Frontal cortex (tissue), 4 donors: ENCODE measurements around the gene TEX52. TPM values are rescaled to one million over a fixed set of nuclear protein-coding genes. Genes with fewer than 3 reads are reported as not detected.

ENCODE experiments used
- DNase-seq, 2 donors: peaks; one replicate each; pipeline ENCODE4 v3.0.0; 2012; ENCODE audit warnings: low spot score in 2 of 2
- FAIRE-seq: peaks from 2 replicates; lab custom pipeline; 2012; peaks lifted over from hg19 to GRCh38; lab: Jason Lieb, UNC
- total RNA-seq: library from RNA; depleted of rRNA; stranded (reverse); fragments of >200 nt; gene quantifications from one replicate; pipeline ENCODE4 v1.2.3, GENCODE V29; 2014
- donor health status: control.
- donor health status: control.
- donor health status: control.

The TEX52 gene
- total RNA-seq, 1 donor from 2014 or later = not detected

- FAIRE-seq = no peak
- DNase-seq = peak; percentile 52 to 76
Observed at GRCh38 chr12:2834581-2835491, 22.0 kb downstream of the TEX52 start, which contains the start of gene NRIP2. NRIP2 (minus strand) TSS chr12:2835035; CDS start chr12:2834983, 52 bp downstream.

- no peak for DNase-seq
- FAIRE-seq = no peak
Observed at GRCh38 chr12:2833810-2834209, 23.0 kb downstream of the TEX52 start.

- FAIRE-seq = no peak
- DNase-seq = no peak
Observed at GRCh38 chr12:2833327-2833726, 23.5 kb downstream of the TEX52 start.

GRCh38 chr12:2832550-2833127, 24.2 kb downstream of the TEX52 start:
- no peak for DNase-seq
- no peak for FAIRE-seq

GRCh38 chr12:2829275-2829674, 27.6 kb downstream of the TEX52 start:
- FAIRE-seq (no peak), DNase-seq (no peak)

- no peak for DNase-seq
- FAIRE-seq = no peak
Observed at GRCh38 chr12:2826721-2827515, 29.9 kb downstream of the TEX52 start.

- FAIRE-seq (no peak), DNase-seq (no peak)
Observed at GRCh38 chr12:2826036-2826435, 30.8 kb downstream of the TEX52 start.

- FAIRE-seq = no peak
- DNase-seq = no peak
Observed at GRCh38 chr12:2825132-2825531, 31.7 kb downstream of the TEX52 start.

- DNase-seq = no peak
- FAIRE-seq = no peak
Observed at GRCh38 chr12:2824541-2824940, 32.3 kb downstream of the TEX52 start.

- DNase-seq (no peak), FAIRE-seq (no peak)
Observed at GRCh38 chr12:2823483-2823882, 33.4 kb downstream of the TEX52 start.

GRCh38 chr12:2820432-2820831, 36.4 kb downstream of the TEX52 start:
- FAIRE-seq (no peak), DNase-seq (no peak)

GRCh38 chr12:2819810-2820209, 37.0 kb downstream of the TEX52 start:
- DNase-seq (no peak), FAIRE-seq (no peak)

- FAIRE-seq = no peak
- peak in 1 of 2 donors; percentile 33 for DNase-seq
Observed at GRCh38 chr12:2813214-2814185, 43.3 kb downstream of the TEX52 start.

GRCh38 chr12:2812290-2813213, 44.3 kb downstream of the TEX52 start, which contains the start of gene ITFG2:
ITFG2 (plus strand) TSS chr12:2812668; CDS start chr12:2812761, 93 bp downstream.
- FAIRE-seq (peak; percentile 79), DNase-seq (peak; percentile 81 to 92)

- no peak for FAIRE-seq
- DNase-seq = no peak
Observed at GRCh38 chr12:2811801-2812200, 45.0 kb downstream of the TEX52 start.

- FAIRE-seq = no peak
- no peak for DNase-seq
Observed at GRCh38 chr12:2806700-2807099, 50.1 kb downstream of the TEX52 start.

- FAIRE-seq (no peak), DNase-seq (no peak)
Observed at GRCh38 chr12:2805143-2805520, 51.7 kb downstream of the TEX52 start.
